ENCODE data around the gene SLC6A5.

DNA sequence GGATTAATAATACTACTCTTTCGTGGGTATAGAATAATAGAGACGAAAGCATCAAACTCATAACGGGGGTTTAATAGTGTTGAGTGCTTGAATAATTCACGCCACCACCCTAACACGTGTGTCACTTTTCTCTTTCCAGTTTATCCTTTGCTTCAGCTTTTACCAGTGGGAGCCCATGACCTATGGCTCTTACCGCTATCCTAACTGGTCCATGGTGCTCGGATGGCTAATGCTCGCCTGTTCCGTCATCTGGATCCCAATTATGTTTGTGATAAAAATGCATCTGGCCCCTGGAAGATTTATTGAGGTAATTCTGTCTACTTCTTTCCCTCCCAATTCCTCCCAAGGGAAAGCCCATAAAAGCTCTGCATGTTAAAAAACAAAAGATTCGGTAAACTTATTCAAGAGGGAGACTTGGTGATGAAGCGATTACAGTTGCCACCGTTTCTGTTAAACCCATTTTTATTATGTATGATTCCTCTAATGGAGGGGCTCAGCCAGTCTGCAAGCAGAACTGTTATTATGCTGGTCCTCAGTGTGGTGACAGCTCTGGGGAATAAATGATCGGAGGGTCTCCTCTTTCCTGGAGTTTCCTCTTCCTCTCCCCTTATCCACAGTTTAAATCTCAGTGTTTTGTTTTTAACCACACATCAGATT is 52.9 kb downstream of the SLC6A5 start:
- TF ChIP-seq, protein P1, sequence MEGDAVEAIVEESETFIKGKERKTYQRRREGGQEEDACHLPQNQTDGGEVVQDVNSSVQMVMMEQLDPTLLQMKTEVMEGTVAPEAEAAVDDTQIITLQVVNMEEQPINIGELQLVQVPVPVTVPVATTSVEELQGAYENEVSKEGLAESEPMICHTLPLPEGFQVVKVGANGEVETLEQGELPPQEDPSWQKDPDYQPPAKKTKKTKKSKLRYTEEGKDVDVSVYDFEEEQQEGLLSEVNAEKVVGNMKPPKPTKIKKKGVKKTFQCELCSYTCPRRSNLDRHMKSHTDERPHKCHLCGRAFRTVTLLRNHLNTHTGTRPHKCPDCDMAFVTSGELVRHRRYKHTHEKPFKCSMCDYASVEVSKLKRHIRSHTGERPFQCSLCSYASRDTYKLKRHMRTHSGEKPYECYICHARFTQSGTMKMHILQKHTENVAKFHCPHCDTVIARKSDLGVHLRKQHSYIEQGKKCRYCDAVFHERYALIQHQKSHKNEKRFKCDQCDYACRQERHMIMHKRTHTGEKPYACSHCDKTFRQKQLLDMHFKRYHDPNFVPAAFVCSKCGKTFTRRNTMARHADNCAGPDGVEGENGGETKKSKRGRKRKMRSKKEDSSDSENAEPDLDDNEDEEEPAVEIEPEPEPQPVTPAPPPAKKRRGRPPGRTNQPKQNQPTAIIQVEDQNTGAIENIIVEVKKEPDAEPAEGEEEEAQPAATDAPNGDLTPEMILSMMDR (conservative IDR thresholded peaks at IDR 0.05; ENCODE audit: low read depth, low read length): no peak
- TF ChIP-seq EZH2 (IDR thresholded peaks at IDR 0.05; ENCODE audit: borderline replicate concordance, low read depth, low read length, poor library complexity, severe bottlenecking): no peak

Data from A673 (cell line).